HepG2 (cell line): Measurements from ENCODE around the gene DCAF16. TPM values are rescaled to one million over a fixed set of nuclear protein-coding genes. Genes with fewer than 3 reads are reported as not detected.
A peak's percentile ranks its signal among the peaks of the same experiment; 100 is the strongest.

Source experiments
- CBX1 ChIP-seq: IDR thresholded peaks from one replicate; pipeline ENCODE4 v1.6.1; 2016; ENCODE audit warnings: antibody characterized with exemption, low read depth
- CHD2 ChIP-seq: IDR thresholded peaks from 2 replicates; pipeline ENCODE4 v1.6.1; 2011; ENCODE audit warnings: low read depth, low read length, improper control_type of control experiment
- PRDM15 ChIP-seq: sonication (generic); formaldehyde crosslinking; IDR thresholded peaks from 2 replicates; pipeline ENCODE4 v1.4.0; 2020; ENCODE audit warnings: missing genetic modification reagents
- SKIL ChIP-seq: sonication (generic); formaldehyde crosslinking; IDR thresholded peaks from 2 replicates; pipeline ENCODE4 v1.8.0; 2022; ENCODE audit warnings: missing genetic modification reagents, mild to moderate bottlenecking, moderate library complexity, borderline replicate concordance
- SOX6 ChIP-seq, 2 experiments: fragments of 450-650 bp in 1 of 2; sonication (generic) in 1 of 2; formaldehyde crosslinking in 1 of 2; IDR thresholded peaks; 2 replicates each; pipeline versions ENCODE4 v1.4.0 to v1.6.1; 2017 to 2020; ENCODE audit warnings: antibody characterized with exemption in 1 of 2, mild to moderate bottlenecking in 1 of 2, missing genetic modification reagents in 1 of 2
- ZBTB7A ChIP-seq: sonication (generic); formaldehyde crosslinking; IDR thresholded peaks from 2 replicates; pipeline ENCODE4 v1.8.0; 2022; ENCODE audit warnings: mild to moderate bottlenecking, missing genetic modification reagents
- ZNF672 ChIP-seq: sonication (generic); formaldehyde crosslinking; IDR thresholded peaks from 2 replicates; pipeline ENCODE4 v1.8.1; 2022; ENCODE audit warnings: missing genetic modification reagents
- ZSCAN31 ChIP-seq: sonication (generic); formaldehyde crosslinking; IDR thresholded peaks from 2 replicates; pipeline ENCODE4 v1.5.0; 2020; ENCODE audit warnings: low read depth, mild to moderate bottlenecking, missing genetic modification reagents
- polyA plus RNA-seq, 8 experiments: library from polyadenylated mRNA; depleted of rRNA in 3 of 8; stranded (reverse) in 7 of 8; unstranded in 1 of 8; fragments of >200 nt; fragmentation: Illumina TruSeq in 4 of 8; extraction: Trizol in 4 of 8; gene quantifications; 2 replicates each; pipeline versions ENCODE4 v1.2.1 to v1.2.3, GENCODE V29; 2011 to 2016; ENCODE audit warnings: low read depth in 4 of 8, missing spikeins in 1 of 8, mixed read lengths in 1 of 8; ENCODE audit not compliant: insufficient read depth in 1 of 8
- total RNA-seq, 5 experiments: library from RNA; depleted of rRNA; stranded (reverse); fragments of >200 nt; fragmentation: Illumina TruSeq; extraction: Trizol; gene quantifications; 2 replicates each; pipeline ENCODE4 v1.2.3, GENCODE V29; 2016; ENCODE audit warnings: low read depth in 1 of 5
- TF ChIP-seq, protein P1 (sequence below): sonication (generic); formaldehyde crosslinking; IDR thresholded peaks from 2 replicates; pipeline ENCODE4 v1.5.1; 2020; ENCODE audit warnings: missing genetic modification reagents, mild to moderate bottlenecking, borderline replicate concordance
- TF ChIP-seq, protein P2 (sequence below): sonication (generic); formaldehyde crosslinking; IDR thresholded peaks from 2 replicates; pipeline ENCODE4 v1.8.1; 2023; ENCODE audit warnings: missing genetic modification reagents, mild to moderate bottlenecking, borderline replicate concordance
- TF ChIP-seq, protein P3 (sequence below): sonication (generic); formaldehyde crosslinking; conservative IDR thresholded peaks from 2 replicates; pipeline ENCODE4 v1.8.0; 2022; ENCODE audit warnings: low read depth, missing genetic modification reagents

DCAF16 gene
- total and polyA plus RNA-seq, 2 of the 13 experiments (the other 11 are each of a cell fraction or from before 2014, with no cell fraction given): 37.5 to 41.9 TPM

DNA sequence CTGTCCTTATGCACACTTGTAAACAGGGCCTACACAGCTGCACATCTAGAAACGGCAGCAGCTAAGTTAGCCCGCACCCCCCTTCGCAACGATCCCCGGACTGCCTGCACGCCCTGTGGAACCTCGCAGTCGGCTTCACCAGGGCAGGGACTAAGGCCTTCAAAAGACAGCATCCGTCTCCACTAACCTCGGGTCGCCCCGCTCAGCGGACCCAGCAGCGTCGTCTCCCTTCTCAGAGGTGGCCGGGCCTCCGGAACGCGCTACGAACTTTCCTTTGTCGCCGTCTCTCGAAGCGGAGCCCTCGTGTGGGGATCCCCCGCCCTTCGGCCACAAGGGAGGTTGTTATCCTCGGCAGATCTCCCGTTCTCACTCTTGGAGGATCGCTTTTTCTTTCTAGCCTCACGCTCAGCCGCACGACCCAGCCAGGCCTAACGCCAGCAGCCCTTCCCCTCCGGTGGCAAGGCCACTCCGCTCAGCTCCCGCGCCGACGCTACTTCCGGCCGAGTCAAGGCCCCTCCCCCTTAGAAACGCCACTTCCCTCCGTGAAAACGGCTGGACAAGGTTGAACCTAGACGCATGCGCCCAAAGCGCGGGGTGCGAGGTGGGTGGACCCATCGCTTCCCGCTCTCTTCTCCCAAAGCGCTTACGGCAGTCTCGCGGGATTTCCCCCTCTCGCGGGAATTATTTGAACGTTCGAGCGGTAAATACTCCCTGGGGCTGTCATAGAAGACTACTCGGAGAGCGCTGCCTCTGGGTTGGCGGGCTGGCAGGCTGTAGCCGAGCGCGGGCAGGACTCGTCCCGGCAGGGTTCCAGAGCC, at the start of gene DCAF16, which contains the start of gene NCAPG (continued):
- TF ChIP-seq SKIL (CRISPR knock-in tag) (peak; percentile 63; the same call in 1 of the 2 replicates), CHD2 (peak; percentile 100), PRDM15 (CRISPR knock-in tag) (peak; percentile 54), ZBTB7A (CRISPR knock-in tag) (no peak; the same call in 1 of the 2 replicates), SOX6 (IDR thresholded peaks at IDR 0.05) (no peak), SOX6 (CRISPR knock-in tag; IDR thresholded peaks at IDR 0.05) (peak; percentile 67), ZSCAN31 (CRISPR knock-in tag) (peak; percentile 94), ZNF672 (CRISPR knock-in tag) (peak; percentile 88; the same call in 1 of the 2 replicates), CBX1 (peak; percentile 71)
- TF ChIP-seq, protein P1, sequence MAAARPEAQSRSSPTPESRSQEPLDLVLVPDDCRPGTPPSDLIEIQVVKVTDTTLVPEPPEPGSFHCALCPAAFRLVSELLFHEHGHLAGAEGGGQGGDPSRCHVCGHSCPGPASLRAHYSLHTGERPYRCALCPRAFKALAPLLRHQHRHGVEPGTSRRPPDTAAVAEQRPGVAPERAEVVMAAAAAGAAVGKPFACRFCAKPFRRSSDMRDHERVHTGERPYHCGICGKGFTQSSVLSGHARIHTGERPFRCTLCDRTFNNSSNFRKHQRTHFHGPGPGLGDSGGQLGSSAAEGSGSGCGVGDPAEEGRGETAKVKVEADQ (CRISPR knock-in tag): peak; percentile 70; the same call in 1 of the 2 replicates
- TF ChIP-seq, protein P2, sequence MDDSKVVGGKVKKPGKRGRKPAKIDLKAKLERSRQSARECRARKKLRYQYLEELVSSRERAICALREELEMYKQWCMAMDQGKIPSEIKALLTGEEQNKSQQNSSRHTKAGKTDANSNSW (CRISPR knock-in tag): peak; percentile 59; the same call in 1 of the 2 replicates
- TF ChIP-seq, protein P3, sequence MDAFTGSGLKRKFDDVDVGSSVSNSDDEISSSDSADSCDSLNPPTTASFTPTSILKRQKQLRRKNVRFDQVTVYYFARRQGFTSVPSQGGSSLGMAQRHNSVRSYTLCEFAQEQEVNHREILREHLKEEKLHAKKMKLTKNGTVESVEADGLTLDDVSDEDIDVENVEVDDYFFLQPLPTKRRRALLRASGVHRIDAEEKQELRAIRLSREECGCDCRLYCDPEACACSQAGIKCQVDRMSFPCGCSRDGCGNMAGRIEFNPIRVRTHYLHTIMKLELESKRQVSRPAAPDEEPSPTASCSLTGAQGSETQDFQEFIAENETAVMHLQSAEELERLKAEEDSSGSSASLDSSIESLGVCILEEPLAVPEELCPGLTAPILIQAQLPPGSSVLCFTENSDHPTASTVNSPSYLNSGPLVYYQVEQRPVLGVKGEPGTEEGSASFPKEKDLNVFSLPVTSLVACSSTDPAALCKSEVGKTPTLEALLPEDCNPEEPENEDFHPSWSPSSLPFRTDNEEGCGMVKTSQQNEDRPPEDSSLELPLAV: peak; percentile 88; the same call in 1 of the 2 replicates
